ENCODE results near the gene RPS16.

DNA sequence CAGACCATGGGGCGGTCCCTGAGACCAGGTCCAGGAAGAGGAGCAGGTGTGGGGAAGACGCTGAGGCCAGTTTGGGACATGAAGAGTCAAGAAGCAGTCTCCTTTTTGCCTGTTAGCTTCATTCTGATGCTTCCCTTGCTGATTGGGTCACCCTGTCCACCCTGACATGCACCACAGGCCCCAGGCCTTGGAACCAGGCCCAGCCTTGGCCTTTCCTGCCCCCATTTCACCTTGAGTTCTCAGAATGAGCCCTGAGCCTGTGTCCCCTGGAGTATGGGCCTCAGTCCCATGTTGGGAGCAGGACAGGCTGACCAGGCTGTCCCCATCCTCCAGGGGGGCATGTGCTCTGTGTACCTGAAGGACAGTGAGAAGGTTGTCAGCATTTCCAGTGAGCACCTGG is 40.0 kb upstream of the RPS16 start:
- TF ChIP-seq CEBPB (IDR thresholded peaks at IDR 0.05; ENCODE audit: low read depth, low read length) (no peak), CTCF (IDR thresholded peaks at IDR 0.05; ENCODE audit: control extremely low read depth in 1 of 3, insufficient read depth in 1 of 3, low read depth in 1 of 3, low read length in 3 of 3) (no peak), MAFK (IDR thresholded peaks at IDR 0.05; ENCODE audit: low read depth, low read length) (no peak), POLR2A (IDR thresholded peaks at IDR 0.05; ENCODE audit: control extremely low read depth in 1 of 2, low read depth in 2 of 2, low read length in 2 of 2) (no peak)

Measured in H1 (cell line).